EL (cell line): Measurements from ENCODE around the gene ELFN2.
A peak's percentile ranks its signal among the peaks of the same experiment; 100 is the strongest.

Experiments used
- DNase-seq: peaks from one replicate; pipeline ENCODE4 v3.0.0-alpha.2; 2016

The ELFN2 gene

DNA sequence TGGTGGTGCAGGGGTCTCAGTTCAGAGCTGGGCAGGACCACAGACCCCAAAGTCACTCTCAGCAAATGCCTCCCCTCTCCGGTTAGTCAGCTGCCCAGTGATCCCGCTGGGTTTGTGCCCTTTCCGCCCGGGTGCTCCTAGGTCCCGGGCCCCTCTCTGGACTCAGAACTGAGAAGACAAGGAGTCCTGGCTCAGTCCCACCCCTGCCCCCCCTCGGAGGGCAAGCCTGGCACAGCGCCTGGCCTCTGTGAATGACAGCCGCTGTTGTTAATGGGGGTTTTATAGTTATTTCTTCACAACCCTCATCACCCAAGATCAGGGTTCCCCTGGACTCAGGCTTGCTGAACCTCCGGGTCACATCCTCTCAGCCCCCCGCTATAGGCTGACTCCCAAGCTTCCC lies 47.6 kb downstream of the ELFN2 start:
- no peak for DNase-seq

GRCh38 chr22:37379085-37379484 lies 48.2 kb downstream of the ELFN2 start:
- no peak for DNase-seq

DNA sequence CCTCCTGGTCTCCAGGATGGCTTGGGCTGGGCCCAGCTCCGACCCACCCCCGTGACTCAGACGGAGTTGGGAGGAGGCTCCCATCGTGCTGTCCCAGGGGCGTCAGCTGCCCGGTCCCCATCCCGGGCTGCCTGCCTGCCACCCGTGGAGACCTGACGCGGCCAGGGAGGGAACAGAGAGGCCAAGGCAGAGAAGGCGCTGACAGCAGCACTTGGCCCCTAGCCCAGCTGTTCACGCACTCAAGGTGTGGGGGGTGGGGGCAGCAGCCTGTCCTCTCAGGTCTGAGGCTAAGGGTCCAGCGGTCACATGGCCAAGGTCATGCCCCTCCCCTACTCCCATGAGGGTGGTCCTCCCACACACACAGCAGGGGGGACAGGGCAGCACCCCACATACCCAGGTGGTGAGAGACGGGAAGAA lies 48.6 kb downstream of the ELFN2 start:
- no peak for DNase-seq

GRCh38 chr22:37377927-37378326 lies 49.4 kb downstream of the ELFN2 start:
- no peak for DNase-seq

DNA sequence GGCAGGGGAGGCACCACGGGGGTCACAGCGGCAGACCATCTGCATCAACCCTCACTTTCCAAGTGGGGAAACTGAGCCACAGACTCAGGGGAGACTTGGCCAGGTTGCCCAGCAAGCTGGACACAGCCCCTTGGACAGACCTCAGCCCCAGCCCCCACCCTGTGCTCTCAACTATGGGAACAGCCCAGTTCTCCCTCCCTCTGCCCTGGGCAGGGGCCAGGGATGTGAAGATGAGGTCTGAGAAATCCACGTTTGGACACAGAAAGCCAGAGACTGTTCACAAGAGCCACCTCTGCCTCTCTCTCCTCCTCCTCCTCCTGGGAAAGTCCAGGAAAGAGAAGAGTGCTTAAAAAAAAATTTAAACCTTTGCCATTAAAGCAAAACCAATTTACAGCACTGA lies 50.1 kb downstream of the ELFN2 start:
- DNase-seq: no peak

DNA sequence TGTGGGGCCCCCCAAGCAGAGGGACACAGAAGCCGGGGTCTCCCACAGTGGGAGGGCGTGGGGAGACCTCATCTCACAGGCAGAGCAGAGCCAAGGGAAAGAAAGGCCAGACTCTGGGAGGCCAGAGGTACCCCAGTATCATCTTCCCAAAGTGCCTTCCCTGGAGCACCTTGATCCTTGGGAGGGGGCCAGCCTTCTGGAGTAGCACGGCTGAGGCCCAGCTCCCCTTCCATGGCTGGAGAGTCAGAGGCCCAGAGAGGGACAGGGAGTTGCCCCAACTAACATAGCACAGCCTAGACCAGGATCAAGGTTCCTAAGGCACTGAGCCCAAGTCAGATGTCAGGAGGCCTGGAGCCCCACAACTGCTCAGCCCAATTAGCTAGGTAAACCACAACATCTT lies 50.6 kb downstream of the ELFN2 start:
- no peak for DNase-seq

DNA sequence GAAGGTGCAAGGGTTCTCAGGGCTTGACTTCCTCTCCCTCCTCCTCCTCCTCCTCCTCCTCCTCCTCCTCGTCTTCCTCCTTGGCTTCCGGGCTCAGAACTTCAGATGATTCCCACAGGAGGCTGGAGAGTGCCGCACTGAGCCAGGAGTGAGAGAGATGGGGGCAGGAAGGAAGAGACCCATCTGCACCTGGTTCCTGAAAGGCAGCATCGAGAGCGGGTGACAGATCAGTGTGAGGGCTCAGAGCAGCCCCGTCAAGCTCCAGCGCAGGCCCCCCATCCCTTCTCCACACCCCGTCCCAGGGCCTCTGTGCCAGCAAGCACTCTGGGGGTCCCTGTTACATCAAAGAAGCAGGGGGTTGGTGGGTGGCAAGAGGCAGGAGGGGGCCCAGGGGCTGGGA lies 51.5 kb downstream of the ELFN2 start:
- DNase-seq: no peak

DNA sequence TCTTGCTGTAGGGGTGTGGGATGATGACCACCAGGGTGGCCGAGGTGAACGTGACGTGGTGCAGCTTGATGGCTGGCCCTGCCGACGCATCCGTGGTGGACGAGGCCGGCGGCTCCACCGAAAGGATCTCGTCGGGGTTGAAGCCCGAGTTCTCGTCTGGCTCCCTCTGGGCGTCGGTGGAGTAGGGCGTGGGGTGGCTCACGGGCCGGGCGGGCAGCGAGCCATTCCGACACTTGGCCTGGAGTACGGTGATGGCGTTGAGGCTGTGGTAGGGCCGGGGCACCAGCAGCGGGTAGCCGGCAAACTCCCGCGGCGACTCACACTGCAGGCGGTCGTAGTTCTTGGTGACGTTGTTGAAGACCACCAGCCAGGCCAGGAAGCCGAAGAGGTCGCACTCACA lies 52.7 kb downstream of the ELFN2 start:
- no peak for DNase-seq

DNA sequence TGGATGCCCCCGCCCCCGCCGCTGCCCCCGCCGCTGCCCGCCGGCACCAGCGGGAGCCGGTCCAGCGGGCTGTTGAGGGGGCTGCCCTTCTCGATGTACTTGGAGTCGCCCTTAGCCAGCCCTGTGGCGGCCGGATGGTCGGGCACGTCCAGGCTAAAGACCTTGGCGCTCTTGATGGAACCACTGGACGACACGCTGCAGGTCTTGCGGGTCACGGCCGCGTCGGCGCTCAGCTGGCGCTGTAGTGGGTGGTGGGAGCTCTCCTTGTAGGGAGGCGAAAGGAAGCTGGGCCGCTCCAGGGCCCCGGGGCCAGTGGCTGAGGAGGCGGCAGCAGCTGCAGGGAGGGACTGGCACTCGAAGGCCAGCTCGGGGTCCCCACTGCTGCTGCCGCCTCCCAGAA lies 53.8 kb downstream of the ELFN2 start:
- DNase-seq: no peak

- DNase-seq: no peak
These were observed 55.4 kb downstream of the ELFN2 start for GRCh38 chr22:37371911-37372310.

DNA sequence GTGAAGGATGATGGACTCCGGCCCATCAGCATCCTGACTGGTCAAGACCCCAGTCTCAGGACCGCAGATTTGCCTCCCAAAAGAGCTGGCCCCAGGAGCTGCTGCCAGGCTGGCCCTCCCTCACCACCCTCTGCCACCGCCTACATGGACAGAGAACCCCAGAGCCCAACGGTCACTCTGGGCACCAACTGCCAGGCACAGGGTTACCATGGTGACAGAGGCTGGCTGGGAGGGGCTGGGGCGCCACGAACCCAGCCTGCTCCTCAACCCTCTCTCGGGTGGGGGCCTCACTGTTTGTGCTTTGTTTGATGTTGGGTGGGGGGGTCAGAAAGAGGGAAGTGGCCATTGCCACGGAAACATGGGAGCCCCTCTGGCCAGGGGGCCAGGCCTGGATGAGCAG lies 55.8 kb downstream of the ELFN2 start:
- DNase-seq: no peak

DNA sequence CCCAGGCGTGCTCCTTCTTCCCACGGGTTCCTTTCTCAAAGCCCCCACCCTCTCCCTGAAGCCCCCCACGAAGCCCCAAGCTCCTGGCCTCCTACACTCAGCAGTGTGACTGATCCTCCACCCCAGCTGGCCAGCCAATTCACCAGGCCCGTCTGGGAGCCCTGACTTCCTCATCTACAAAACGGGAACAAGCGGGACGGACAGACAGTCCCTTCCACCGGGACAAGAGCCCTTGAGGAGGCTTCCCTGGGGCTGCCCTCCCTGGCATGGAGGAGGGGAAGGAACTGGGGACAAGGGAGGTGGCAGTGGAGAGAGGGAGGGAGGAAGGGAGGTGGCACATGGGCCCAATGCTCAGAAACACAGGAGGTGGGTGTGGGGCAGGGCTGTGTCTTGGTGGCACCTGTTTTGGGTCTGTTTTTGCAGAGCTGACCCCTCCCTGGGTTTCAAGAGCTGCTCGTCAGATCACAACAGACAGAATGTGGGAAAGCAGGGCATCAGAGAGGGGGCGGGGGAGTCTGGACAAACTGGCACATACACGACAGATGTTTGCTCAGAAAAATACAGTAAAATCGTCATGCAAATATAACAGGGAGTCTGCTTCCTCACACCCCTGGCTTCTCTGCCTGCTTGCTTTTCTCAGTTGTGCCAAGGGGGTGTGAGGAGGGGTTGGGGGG lies 56.8 kb downstream of the ELFN2 start:
- no peak for DNase-seq

DNA sequence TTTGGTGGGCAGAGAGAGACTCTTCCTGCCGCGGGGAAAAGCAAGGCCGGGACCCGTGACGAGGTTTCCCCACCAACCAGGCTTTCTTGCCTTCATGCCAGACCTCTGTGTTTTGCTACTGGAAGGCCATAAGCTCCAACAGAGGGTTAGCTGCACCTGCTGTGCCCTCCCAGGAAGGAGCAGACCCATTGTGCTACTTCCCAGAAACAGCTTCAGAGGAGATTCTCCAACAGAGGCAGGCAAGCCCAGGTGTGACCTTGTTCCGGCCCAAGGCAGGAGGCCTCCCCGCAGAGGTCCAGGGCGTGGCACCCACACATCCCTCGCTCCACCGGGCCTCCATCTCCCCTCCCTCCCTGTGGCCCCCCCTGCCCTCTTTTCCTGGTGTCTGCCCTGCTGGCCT lies 57.8 kb downstream of the ELFN2 start:
- DNase-seq: no peak

DNA sequence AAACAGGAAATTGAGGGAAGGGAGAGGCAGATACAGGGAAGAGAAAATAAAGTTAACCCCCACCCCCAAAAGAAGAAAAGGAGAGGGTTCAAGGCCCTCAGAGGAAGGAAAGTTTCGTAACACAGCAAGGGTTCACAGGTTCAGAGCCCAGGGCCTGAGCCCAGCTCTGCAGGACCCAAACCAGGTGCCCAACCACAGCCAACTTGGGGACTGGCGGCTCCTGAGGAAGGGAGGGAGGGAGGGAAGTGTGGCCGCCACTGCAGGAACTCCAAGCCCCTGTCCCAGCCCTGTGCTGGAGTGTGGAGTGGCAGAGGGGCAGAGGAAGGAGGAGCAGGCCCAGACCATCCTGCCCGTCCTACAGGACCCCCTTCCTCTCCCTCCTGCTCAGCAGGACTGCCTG lies 59.2 kb downstream of the ELFN2 start:
- DNase-seq: no peak

GRCh38 chr22:37366601-37367000 lies 60.7 kb downstream of the ELFN2 start:
- DNase-seq: no peak

DNA sequence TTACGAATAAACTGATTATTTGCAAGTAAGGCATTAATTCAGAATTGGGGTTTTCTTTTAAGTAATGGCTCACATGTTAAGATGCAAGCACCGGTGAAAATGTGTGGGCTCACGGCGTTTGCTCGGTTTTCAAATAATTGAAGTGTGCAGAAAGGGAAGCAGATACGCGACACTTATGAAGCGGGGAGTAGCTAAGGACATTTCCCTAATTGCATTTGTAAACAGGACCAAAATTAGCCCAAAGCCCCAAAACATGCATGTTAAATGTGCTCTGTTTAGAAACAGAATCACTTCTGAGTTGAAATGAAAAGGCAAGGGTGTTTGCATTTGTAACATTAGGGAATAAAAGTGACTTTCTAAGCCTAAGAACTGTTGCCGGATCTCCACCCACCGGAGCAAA lies 61.3 kb downstream of the ELFN2 start:
- DNase-seq: no peak

DNA sequence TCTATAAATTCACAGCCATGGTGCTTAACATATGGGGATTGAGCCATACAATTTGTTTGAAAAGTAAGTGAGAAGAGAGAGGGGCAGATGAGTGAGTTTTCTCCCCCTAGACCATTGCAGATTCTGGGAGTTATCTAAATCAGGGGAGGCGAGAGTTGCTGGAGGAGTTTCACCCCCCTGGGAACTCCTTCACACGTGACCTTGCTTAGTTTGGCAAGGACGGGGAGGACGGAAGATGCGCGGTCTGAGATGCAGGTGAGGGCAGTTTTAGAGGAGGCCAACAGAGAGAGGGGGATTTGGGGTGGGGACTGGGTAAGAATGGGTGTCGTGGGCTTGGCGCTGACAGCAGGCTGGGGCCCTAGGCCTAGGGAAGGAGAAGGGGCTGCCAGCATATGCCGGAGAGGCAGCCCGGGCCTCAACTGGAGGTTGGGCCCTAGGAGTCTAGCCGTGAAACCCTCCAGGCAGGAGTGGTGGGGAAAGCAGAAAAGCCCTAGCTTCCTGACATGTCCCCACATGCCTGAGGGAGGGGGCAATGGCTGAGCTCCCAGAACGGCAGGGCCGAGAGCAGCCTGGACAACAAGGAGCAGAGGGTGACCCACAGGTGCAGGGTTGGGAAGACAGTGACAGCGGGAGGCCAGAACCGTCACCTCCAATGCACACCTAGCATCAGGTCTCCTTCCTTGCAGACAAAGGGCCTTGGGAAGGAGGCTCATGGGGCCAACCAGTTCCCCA lies 63.9 kb downstream of the ELFN2 start:
- no peak for DNase-seq

DNA sequence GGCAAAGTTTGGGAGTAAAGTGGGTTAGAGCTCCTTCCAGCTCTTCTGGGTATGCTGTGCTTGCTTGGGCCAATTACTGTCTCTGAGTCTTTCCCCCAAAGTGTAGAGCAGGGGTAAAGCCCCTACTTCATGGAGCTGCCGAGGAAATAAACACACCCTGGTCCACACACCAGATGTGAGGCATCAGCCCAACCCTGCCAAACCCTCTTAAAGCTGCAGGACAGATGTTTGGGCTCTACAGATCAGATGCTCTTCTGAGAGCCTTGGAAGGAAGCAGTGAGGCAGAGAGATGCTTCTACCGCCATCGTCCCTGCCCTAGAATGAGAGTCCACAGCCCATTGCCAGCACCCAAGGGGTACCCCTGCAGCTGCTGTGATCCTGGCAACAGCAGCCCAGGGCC lies 64.7 kb downstream of the ELFN2 start:
- DNase-seq: no peak

- DNase-seq: peak; percentile 34
These were observed 68.4 kb downstream of the ELFN2 start for GRCh38 chr22:37358917-37359316.

DNA sequence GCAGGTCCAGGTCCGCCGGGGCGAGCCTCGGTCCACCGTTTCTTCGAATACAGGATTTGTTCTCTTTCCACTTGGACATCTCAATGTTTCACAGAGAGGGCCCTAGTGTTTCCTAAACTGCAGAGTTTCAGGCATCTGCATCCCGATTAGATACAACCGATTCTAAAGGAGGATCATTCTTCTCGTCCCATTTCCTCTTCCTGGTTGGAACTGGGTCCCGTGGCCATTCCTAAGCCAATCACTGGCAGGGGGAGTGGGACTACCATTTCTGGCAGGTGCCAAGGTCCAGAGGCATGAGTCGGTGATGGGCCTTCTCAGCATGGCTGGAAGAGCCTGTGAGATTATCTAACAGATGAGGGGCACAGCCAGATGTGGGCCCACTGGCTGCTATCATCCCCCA lies 68.9 kb downstream of the ELFN2 start:
- no peak for DNase-seq

DNA sequence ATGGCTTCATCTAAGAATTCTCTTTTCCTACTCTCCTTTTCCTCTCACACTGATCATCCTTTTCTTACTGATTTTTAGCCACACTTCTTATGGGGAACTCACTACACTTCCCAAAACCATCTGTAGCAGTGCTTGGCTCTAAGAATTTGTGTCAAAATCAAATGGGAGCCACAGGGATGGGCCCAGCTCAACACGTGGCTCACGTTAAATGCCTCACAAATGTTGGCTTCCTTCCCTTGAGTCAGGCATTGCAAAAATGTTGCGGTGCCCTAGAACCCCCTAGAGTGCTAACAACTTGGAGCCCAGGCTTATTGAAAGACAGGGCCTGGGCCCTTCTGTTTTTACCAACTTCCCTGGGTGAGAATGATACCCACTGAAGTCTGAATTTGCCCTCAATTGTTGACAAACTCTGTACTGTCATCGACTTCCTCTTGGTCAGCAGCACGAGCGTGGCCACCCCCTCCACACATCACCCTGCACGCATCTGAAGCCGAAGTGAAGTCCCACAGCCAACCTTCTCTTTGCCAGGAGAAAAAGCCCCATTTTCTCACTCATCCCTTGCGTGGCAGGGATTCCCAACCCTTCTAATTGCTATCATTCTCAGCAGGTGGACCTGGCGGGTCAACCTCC lies 69.7 kb downstream of the ELFN2 start:
- DNase-seq: no peak

- no peak for DNase-seq
These were observed 70.4 kb downstream of the ELFN2 start for GRCh38 chr22:37356922-37357321.

GRCh38 chr22:37355174-37355573 lies 72.1 kb downstream of the ELFN2 start:
- DNase-seq: no peak

GRCh38 chr22:37354670-37355069 lies 72.6 kb downstream of the ELFN2 start:
- no peak for DNase-seq
